SK-N-MC (cell line): ENCODE data around the gene SERPINB7.
A peak's percentile ranks its signal among the peaks of the same experiment; 100 is the strongest.

Source experiments
- DNase-seq: peaks from one replicate; pipeline ENCODE4 v3.0.0-alpha.2; 2011; ENCODE audit warnings: low read depth, low spot score
- H3K27ac ChIP-seq: fragments of 200-600 bp; sonication (generic); 2 replicates; pipeline ENCODE4 v1.5.1; 2016; ENCODE audit warnings: mixed run types
- H3K36me3 ChIP-seq: fragments of 200-600 bp; sonication (generic); 2 replicates; pipeline ENCODE4 v1.6.1; 2017; ENCODE audit warnings: antibody characterized with exemption, low read length, mixed read lengths; ENCODE audit not compliant: insufficient read depth
- H3K4me3 ChIP-seq: fragments of 200-600 bp; sonication (generic); 2 replicates; pipeline ENCODE4 v1.5.1; 2016
- H3K9ac ChIP-seq: fragments of 200-600 bp; sonication (generic); 2 replicates; pipeline ENCODE4 v1.8.0; 2017; ENCODE audit warnings: mixed run types, mixed read lengths; ENCODE audit not compliant: insufficient read length
- H3K9me3 ChIP-seq: fragments of 200-600 bp; sonication (generic); 2 replicates; pipeline ENCODE4 v1.6.1; 2017; ENCODE audit warnings: low read depth, mild to moderate bottlenecking, antibody characterized with exemption, low read length, moderate library complexity, mixed read lengths
- EZH2 ChIP-seq: fragments of 200-600 bp; sonication (generic); IDR thresholded peaks from one replicate; pipeline ENCODE4 v1.6.1; 2017; ENCODE audit warnings: antibody characterized with exemption
- FOXP2 ChIP-seq: optimal IDR thresholded peaks from 2 replicates; pipeline ENCODE3; 2011; ENCODE audit warnings: mild to moderate bottlenecking, moderate library complexity; ENCODE audit not compliant: insufficient read depth; ENCODE audit errors: extremely low read length, control extremely low read depth
- POLR2AphosphoS5 ChIP-seq: IDR thresholded peaks from 2 replicates; pipeline ENCODE4 v1.6.1; 2012; ENCODE audit warnings: mild to moderate bottlenecking, low read depth, low read length, borderline replicate concordance

Gene SERPINB7

GRCh38 chr18:63799189-63799588 is 24.0 kb downstream of the SERPINB7 start:
- Histone ChIP-seq H3K9me3 (no peaks in the 10 kb centered on the region), H3K9ac (no peak overlapping the region), H3K27ac (peak overlapping the region; percentile 27; the same call in 1 of the 2 replicates), H3K36me3 (no peaks in the 10 kb centered on the region), H3K4me3 (0 out of 2 replicates have a peak overlapping the region, but pooled peaks have one; percentile 16)
- TF ChIP-seq FOXP2, result no peak
- no peak for TF ChIP-seq EZH2
- no peak for TF ChIP-seq POLR2AphosphoS5
- no peak for DNase-seq

- Histone ChIP-seq H3K9ac (no peak overlapping the region), H3K36me3 (no peaks in the 10 kb centered on the region), H3K27ac (no peak overlapping the region), H3K4me3 (no peak overlapping the region), H3K9me3 (no peaks in the 10 kb centered on the region)
- no peak for TF ChIP-seq EZH2
- no peak for TF ChIP-seq POLR2AphosphoS5
- no peak for TF ChIP-seq FOXP2
- DNase-seq, result no peak
Measured at GRCh38 chr18:63801343-63801742, 26.1 kb downstream of the SERPINB7 start.

GRCh38 chr18:63808125-63808524 is 32.9 kb downstream of the SERPINB7 start:
- H3K9me3 ChIP-seq, result no peaks in the 10 kb centered on the region
- H3K9ac ChIP-seq, result no peak overlapping the region
- TF ChIP-seq POLR2AphosphoS5 (no peak), FOXP2 (no peak), EZH2 (no peak)
- H3K36me3 ChIP-seq, result no peaks in the 10 kb centered on the region
- no peak overlapping the region for H3K4me3 ChIP-seq
- no peak for DNase-seq
- no peak overlapping the region for H3K27ac ChIP-seq

- Histone ChIP-seq H3K27ac (no peak overlapping the region), H3K36me3 (no peaks in the 10 kb centered on the region), H3K9me3 (no peaks in the 10 kb centered on the region), H3K9ac (no peak overlapping the region), H3K4me3 (no peak overlapping the region)
- no peak for TF ChIP-seq FOXP2
- TF ChIP-seq EZH2, result no peak
- no peak for TF ChIP-seq POLR2AphosphoS5
- DNase-seq, result no peak
Measured at GRCh38 chr18:63817441-63818051, 42.3 kb downstream of the SERPINB7 start.

GRCh38 chr18:63818212-63818611 is 43.0 kb downstream of the SERPINB7 start:
- DNase-seq, result no peak
- Histone ChIP-seq H3K9me3 (no peaks in the 10 kb centered on the region), H3K9ac (no peak overlapping the region), H3K27ac (no peak overlapping the region), H3K4me3 (no peak overlapping the region), H3K36me3 (no peaks in the 10 kb centered on the region)
- TF ChIP-seq POLR2AphosphoS5 (no peak), EZH2 (no peak), FOXP2 (no peak)

- H3K4me3 ChIP-seq, result peak overlapping the region; percentile 5
- peak; percentile 93 for DNase-seq
- no peak overlapping the region for H3K9ac ChIP-seq
- peak overlapping the region; percentile 66; the same call in 1 of the 2 replicates for H3K27ac ChIP-seq
- peak; percentile 60; the same call in 1 of the 2 replicates for TF ChIP-seq POLR2AphosphoS5
- TF ChIP-seq FOXP2, result no peak
- no peak for TF ChIP-seq EZH2
- no peaks in the 10 kb centered on the region for H3K36me3 ChIP-seq
- H3K9me3 ChIP-seq, result no peaks in the 10 kb centered on the region
Measured at GRCh38 chr18:63819786-63820185, 44.6 kb downstream of the SERPINB7 start.

- TF ChIP-seq EZH2 (no peak), FOXP2 (no peak), POLR2AphosphoS5 (no peak)
- DNase-seq, result no peak
- Histone ChIP-seq H3K36me3 (no peaks in the 10 kb centered on the region), H3K27ac (no peak overlapping the region), H3K9ac (no peak overlapping the region), H3K4me3 (no peak overlapping the region), H3K9me3 (no peaks in the 10 kb centered on the region)
Measured at GRCh38 chr18:63820694-63821093, 45.5 kb downstream of the SERPINB7 start.

GRCh38 chr18:63823516-63824219 is 48.5 kb downstream of the SERPINB7 start:
- Histone ChIP-seq H3K4me3 (no peak overlapping the region), H3K27ac (no peak overlapping the region), H3K36me3 (no peaks in the 10 kb centered on the region), H3K9me3 (no peaks in the 10 kb centered on the region), H3K9ac (no peak overlapping the region)
- TF ChIP-seq EZH2, result no peak
- no peak for TF ChIP-seq FOXP2
- TF ChIP-seq POLR2AphosphoS5, result no peak
- no peak for DNase-seq
